ENCODE measurements around the gene EIF5A2.

DNA sequence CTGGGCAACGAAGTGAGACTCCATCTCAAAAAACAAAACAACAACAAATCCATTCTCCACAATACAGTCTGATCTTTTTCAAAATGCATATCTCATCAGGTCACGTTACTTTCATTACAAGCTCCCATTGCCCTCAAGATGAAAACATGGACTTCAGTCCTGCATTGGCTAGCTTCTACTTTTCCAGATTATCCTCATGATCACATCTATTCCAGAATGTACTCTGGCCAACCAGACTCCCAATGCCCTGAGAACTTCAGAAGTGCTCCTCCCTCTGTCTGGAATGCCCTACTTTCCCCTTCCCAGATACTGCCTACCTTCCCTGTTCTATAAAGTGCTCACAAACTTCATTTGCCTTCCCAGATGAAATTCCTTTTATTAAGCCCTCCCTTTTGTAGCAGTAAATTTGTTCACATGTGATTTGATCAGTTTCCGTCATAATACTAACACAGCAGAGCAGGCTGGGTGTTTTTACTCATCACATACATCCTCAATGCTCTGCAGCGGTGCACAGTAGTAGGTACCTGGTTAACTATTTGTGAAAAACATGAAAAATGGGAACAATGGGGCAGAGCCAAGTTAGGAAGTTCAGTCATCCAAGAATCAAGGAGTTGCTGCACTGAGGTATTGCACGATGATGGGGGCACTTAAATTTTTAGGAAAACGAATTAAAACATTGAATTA is 43.8 kb downstream of the EIF5A2 start:
- TF ChIP-seq, protein P1, sequence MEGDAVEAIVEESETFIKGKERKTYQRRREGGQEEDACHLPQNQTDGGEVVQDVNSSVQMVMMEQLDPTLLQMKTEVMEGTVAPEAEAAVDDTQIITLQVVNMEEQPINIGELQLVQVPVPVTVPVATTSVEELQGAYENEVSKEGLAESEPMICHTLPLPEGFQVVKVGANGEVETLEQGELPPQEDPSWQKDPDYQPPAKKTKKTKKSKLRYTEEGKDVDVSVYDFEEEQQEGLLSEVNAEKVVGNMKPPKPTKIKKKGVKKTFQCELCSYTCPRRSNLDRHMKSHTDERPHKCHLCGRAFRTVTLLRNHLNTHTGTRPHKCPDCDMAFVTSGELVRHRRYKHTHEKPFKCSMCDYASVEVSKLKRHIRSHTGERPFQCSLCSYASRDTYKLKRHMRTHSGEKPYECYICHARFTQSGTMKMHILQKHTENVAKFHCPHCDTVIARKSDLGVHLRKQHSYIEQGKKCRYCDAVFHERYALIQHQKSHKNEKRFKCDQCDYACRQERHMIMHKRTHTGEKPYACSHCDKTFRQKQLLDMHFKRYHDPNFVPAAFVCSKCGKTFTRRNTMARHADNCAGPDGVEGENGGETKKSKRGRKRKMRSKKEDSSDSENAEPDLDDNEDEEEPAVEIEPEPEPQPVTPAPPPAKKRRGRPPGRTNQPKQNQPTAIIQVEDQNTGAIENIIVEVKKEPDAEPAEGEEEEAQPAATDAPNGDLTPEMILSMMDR (IDR thresholded peaks at IDR 0.05) = no peak
- no peak for TF ChIP-seq ZFX (IDR thresholded peaks at IDR 0.05; ENCODE audit: borderline replicate concordance)

Measured in 22Rv1 (cell line).